GM12873 (cell line): ENCODE measurements around the gene FAM81A.

Experiments used
- TF ChIP-seq, protein P1 (sequence below): IDR thresholded peaks from 2 replicates; pipeline ENCODE4 v1.5.1; 2012; ENCODE audit warnings: low read depth, mild to moderate bottlenecking, moderate library complexity, low read length, control low read depth; ENCODE audit not compliant: insufficient read depth; ENCODE audit errors: missing control alignments

FAM81A gene

DNA sequence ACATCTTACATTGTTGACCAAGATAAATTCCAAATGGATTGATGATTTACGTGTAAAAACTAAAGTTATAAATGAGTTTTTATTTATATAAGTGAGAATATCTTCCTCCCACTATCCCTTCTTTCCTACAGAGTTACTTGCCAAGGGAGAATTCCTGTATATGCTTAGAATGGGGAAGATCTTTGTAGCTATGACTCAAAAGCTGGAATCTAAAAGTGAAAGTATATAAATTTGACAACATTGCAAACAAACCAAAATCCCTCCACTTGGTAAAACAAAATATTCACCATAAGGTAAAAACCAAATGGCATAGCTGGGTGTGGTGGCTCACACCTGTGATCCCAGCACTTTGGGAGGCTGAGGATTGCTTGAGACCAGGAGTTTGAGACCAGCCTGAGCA, 120.9 kb downstream of the FAM81A start:
- TF ChIP-seq, protein P1, sequence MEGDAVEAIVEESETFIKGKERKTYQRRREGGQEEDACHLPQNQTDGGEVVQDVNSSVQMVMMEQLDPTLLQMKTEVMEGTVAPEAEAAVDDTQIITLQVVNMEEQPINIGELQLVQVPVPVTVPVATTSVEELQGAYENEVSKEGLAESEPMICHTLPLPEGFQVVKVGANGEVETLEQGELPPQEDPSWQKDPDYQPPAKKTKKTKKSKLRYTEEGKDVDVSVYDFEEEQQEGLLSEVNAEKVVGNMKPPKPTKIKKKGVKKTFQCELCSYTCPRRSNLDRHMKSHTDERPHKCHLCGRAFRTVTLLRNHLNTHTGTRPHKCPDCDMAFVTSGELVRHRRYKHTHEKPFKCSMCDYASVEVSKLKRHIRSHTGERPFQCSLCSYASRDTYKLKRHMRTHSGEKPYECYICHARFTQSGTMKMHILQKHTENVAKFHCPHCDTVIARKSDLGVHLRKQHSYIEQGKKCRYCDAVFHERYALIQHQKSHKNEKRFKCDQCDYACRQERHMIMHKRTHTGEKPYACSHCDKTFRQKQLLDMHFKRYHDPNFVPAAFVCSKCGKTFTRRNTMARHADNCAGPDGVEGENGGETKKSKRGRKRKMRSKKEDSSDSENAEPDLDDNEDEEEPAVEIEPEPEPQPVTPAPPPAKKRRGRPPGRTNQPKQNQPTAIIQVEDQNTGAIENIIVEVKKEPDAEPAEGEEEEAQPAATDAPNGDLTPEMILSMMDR = no peak

DNA sequence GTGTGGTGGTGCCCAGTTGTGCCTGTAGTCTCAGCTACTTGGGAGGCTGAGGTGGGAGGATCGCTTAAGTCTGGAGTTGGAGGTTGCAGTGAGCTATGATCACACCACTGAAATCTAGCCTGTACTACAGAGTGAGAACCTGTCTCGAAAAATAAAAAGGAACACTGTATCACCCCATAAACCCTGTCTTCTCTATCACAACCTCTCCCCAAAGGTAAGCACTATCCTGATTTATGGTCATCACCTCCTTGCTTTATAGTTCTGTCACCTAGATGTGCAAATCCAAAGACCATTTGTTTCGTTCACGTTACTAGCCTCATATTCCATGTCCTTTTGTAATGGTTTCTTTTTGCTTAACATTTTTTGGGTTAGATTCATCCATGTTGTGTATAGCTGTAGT, 123.6 kb downstream of the FAM81A start:
- TF ChIP-seq, protein P1 = no peak

DNA sequence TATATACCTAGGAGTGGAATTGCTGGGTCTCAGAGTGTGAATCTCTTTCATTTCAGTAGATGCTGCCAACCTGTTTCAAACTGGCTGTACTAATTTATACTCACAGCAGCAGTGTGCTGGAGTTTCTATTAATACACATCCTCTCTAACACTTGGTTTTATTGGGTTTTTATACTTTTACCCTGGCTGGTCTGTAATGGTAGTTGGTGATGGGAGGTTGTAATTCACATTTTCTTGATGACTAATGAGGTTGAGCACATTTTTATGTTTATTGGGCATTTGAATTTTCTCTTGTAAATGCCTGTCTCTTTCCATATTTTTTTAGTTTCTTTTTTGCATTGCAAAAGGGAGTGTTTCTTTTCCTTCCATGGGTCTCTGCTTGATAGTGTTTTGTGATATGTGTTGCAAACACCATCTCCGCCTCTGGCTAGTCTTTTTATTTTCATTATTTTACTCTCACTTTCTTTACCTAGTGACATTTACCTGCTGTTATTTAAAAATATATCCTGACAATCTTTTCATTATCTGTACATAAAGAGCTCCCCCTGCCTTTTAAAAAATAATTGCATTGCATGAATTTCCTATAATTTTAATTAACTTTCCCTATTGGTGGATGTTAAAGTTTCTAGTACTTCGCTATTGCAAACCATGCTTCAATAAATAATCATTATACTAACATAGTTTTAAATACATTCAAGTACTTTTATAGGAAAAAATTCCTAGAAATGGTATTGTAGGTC, 124.6 kb downstream of the FAM81A start:
- TF ChIP-seq, protein P1 = no peak

DNA sequence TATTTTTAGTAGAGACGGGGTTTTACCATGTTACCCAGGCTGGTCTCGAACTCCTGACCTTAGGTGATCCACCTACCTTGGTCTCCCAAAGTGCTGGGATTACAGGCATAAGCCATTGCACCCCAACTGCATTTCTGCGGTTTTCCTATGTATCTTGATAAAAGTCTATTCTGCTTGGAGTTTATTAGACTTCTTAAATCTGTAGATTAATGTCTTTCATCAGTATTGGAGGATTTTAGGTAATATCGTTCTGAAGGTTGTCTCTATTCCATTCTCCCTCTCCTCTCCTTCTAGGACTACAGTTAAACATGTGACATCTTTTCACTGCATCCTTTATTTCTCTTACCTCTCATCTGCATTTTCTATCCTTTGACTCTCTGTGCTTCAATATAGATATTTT, 127.3 kb downstream of the FAM81A start:
- TF ChIP-seq, protein P1 = no peak

DNA sequence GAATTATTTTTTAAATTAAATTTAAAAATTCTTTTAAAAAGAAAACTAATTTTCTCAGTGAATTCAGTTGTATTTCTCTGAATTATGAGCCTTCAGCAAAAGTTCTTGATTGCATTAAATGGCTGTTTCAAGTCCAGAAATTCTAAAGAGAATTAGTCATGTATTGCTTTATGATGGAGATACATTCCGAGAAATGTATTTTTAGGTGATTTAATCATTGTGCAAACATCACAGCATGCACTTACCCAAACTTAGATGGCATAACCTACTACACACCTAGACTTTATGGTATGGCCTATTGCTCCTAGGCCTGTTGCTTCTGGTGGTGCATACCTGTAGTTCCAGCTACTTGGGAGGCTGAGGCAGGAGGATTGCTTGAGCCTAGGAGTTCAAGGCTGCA, 129.3 kb downstream of the FAM81A start:
- TF ChIP-seq, protein P1 = no peak

DNA sequence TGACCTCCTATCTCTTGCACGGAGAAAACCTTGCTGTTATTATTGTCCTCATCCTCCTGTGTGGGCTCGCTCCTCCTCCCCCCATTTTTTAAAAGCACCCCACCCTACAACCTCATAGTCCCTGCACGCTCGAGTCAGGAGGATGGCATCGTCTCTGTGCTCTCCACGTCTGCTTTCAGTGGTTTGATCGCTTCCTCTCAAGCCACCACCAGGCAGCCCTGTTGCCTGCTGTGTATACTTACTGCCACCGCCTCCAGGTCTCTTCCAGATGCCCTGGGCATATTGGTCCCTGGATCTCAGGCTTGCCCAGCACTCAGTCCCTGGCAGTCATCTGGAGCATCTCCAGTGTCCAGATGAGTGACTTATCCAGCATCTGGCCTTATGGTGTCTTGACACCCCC, 131.5 kb downstream of the FAM81A start:
- TF ChIP-seq, protein P1 = no peak

DNA sequence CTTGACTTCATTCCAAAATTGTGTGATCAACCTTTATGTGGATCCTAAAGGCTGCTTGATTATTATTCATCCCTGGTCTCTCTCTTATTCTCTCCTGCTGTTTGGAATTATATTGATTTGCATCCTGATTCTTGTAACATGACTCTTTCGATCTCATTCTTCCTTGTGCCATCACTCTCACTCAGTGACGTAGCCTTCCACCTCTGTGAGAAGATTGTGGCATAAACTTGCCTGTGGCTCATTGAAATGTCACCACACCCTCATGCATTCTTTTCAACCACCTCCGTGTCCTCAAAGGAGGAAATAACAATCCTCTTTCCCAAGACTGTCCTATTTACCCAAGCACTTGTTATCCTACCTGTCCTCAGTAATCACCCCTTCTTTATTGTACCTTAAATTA, 132.3 kb downstream of the FAM81A start:
- TF ChIP-seq, protein P1 = no peak
